ENCODE results near the gene UGT1A6.
A peak's percentile ranks its signal among the peaks of the same experiment; 100 is the strongest.

UGT1A6 gene

DNA sequence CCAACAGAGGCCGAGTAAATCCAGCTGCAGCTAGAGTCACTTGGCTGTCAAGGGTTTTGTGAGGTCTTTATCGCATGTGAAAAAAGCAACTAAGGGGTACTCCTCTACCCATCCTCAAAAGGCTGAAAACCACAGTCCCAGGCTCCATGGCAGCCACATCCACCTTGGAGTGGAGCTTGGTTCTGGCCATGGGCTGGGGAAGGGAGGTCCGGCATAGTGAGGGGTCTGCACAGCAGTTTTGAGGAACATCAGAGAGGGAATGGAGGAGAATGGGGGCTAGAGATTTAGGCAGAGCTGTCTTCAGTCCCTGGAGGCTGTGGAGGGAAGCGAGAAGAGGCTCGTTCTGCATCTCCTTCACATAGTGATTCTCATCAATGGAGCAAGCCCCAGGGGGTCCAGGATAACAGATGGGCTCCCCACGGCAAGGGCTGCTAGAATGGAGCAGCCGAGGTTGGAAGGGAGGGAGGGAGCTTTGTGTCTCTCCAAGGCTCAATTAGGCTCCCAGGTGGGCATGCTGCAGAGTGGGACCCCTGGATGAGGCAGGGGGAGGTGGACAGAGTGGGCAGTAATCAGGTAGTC lies 106.5 kb downstream of the UGT1A6 start:
- Histone ChIP-seq H3K27me3 (ENCODE audit: insufficient read depth, poor library complexity, severe bottlenecking) (no peaks in the 10 kb centered on the region), H3K27ac (replicated peaks) (no peak overlapping the region), H3K4me3 (replicated peaks; ENCODE audit: insufficient read depth, low read length) (no peak overlapping the region)
- TF ChIP-seq SPI1 (IDR thresholded peaks at IDR 0.05; ENCODE audit: borderline replicate concordance, low read depth) (no peak), GABPA (IDR thresholded peaks at IDR 0.05; ENCODE audit: low read depth) (no peak), POLR2AphosphoS5 (IDR thresholded peaks at IDR 0.05; ENCODE audit: low read depth) (no peak)
- TF ChIP-seq, protein P1, sequence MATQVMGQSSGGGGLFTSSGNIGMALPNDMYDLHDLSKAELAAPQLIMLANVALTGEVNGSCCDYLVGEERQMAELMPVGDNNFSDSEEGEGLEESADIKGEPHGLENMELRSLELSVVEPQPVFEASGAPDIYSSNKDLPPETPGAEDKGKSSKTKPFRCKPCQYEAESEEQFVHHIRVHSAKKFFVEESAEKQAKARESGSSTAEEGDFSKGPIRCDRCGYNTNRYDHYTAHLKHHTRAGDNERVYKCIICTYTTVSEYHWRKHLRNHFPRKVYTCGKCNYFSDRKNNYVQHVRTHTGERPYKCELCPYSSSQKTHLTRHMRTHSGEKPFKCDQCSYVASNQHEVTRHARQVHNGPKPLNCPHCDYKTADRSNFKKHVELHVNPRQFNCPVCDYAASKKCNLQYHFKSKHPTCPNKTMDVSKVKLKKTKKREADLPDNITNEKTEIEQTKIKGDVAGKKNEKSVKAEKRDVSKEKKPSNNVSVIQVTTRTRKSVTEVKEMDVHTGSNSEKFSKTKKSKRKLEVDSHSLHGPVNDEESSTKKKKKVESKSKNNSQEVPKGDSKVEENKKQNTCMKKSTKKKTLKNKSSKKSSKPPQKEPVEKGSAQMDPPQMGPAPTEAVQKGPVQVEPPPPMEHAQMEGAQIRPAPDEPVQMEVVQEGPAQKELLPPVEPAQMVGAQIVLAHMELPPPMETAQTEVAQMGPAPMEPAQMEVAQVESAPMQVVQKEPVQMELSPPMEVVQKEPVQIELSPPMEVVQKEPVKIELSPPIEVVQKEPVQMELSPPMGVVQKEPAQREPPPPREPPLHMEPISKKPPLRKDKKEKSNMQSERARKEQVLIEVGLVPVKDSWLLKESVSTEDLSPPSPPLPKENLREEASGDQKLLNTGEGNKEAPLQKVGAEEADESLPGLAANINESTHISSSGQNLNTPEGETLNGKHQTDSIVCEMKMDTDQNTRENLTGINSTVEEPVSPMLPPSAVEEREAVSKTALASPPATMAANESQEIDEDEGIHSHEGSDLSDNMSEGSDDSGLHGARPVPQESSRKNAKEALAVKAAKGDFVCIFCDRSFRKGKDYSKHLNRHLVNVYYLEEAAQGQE (IDR thresholded peaks at IDR 0.05; ENCODE audit: insufficient replicate concordance, low read depth), result no peak
- TF ChIP-seq, protein P2, sequence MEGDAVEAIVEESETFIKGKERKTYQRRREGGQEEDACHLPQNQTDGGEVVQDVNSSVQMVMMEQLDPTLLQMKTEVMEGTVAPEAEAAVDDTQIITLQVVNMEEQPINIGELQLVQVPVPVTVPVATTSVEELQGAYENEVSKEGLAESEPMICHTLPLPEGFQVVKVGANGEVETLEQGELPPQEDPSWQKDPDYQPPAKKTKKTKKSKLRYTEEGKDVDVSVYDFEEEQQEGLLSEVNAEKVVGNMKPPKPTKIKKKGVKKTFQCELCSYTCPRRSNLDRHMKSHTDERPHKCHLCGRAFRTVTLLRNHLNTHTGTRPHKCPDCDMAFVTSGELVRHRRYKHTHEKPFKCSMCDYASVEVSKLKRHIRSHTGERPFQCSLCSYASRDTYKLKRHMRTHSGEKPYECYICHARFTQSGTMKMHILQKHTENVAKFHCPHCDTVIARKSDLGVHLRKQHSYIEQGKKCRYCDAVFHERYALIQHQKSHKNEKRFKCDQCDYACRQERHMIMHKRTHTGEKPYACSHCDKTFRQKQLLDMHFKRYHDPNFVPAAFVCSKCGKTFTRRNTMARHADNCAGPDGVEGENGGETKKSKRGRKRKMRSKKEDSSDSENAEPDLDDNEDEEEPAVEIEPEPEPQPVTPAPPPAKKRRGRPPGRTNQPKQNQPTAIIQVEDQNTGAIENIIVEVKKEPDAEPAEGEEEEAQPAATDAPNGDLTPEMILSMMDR (IDR thresholded peaks at IDR 0.05; ENCODE audit: insufficient read depth, low read length), result no peak
- DNase-seq (ENCODE audit: low read depth in 1 of 2, low spot score in 1 of 2), result no peak

DNA sequence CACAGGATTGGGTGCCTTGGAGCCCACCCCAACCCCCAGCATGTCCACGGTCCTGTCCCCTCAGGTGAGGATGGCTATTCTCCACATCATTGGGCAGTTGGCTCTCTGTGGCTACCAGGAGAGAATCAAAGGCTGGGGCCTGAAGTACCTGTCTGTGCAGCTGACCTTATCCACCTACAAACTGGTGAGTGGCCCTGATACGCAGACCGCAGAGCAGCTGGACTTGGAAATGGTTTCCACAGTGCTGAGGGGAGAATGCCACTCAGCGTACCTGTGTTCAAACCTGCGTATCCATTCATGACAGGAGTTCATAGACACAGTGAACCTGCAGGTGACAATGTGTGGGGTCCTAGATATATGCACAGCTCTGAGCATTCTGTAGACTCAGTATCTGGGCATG lies 107.0 kb downstream of the UGT1A6 start:
- Histone ChIP-seq H3K27ac (replicated peaks) (no peak overlapping the region), H3K4me3 (replicated peaks; ENCODE audit: insufficient read depth, low read length) (no peak overlapping the region), H3K27me3 (ENCODE audit: insufficient read depth, poor library complexity, severe bottlenecking) (no peaks in the 10 kb centered on the region)
- DNase-seq (ENCODE audit: low read depth in 1 of 2, low spot score in 1 of 2), result no peak
- no peak for TF ChIP-seq SPI1 (IDR thresholded peaks at IDR 0.05; ENCODE audit: borderline replicate concordance, low read depth)
- no peak for TF ChIP-seq GABPA (IDR thresholded peaks at IDR 0.05; ENCODE audit: low read depth)
- TF ChIP-seq POLR2AphosphoS5 (IDR thresholded peaks at IDR 0.05; ENCODE audit: low read depth), result no peak
- TF ChIP-seq, protein P2 (IDR thresholded peaks at IDR 0.05; ENCODE audit: insufficient read depth, low read length), result no peak
- TF ChIP-seq, protein P1 (IDR thresholded peaks at IDR 0.05; ENCODE audit: insufficient replicate concordance, low read depth), result no peak

DNA sequence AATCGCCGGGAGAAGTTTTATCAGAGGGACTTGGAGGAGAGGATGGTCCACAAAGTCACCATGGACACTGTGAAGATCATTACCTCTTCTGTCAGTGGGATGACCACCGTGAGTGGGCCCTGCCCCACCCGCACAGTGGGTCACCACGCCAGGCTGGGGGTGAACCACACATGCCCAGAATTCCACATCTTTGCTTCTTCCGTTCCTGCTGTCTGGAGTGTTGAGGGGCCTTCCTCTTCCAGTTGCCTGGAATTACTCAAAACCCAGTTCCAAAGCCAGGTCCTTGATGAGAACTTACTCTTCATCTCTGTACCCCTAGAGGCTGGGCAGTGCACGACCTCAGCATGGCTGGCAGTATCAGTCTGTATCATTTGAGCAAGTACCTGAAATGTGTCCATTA lies 107.5 kb downstream of the UGT1A6 start:
- H3K27me3 ChIP-seq (ENCODE audit: insufficient read depth, poor library complexity, severe bottlenecking), result no peaks in the 10 kb centered on the region
- DNase-seq (ENCODE audit: low read depth in 1 of 2, low spot score in 1 of 2), result no peak
- TF ChIP-seq POLR2AphosphoS5 (IDR thresholded peaks at IDR 0.05; ENCODE audit: low read depth), result no peak
- H3K27ac ChIP-seq (replicated peaks), result no peak overlapping the region
- H3K4me3 ChIP-seq (replicated peaks; ENCODE audit: insufficient read depth, low read length), result no peak overlapping the region

DNA sequence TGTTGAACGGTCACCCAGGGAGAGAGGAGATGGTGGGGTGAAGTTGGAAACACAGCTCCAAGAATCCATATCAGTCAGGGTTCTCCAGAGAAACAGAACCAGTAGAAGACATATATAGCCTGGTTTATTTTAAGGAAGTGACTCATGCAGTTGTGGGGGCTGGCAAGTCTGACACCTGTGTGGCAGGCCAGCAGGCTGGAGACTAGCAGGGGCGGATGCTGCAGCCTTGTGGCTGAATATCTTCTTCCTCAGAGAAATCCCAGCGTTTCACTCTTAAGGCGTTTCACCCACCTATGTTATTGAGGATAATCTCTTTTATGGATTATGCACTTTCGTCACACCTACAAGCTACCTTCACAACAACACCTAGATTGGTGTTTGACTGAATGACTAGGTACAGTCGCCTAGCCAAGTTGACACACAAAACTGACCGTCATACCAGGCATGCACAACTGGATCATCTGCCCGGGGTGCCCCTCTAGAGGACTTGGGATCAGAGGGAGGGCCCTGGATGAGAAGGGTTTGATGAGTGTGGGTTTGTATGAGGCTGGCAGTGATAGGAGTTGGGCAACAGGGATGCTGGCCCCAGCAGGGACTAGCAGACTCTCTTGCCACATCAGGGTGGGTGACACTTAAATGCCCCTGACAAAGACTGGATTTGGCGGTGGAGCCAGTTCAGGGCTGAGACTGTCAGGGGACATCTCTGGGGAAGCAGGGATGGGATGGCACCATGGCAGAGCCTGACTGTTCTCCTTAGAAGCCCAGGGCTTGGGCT lies 108.9 kb downstream of the UGT1A6 start:
- Histone ChIP-seq H3K4me3 (replicated peaks; ENCODE audit: insufficient read depth, low read length) (no peak overlapping the region), H3K27ac (replicated peaks) (no peak overlapping the region), H3K27me3 (ENCODE audit: insufficient read depth, poor library complexity, severe bottlenecking) (no peaks in the 10 kb centered on the region)
- TF ChIP-seq POLR2AphosphoS5 (IDR thresholded peaks at IDR 0.05; ENCODE audit: low read depth) (no peak), SPI1 (IDR thresholded peaks at IDR 0.05; ENCODE audit: borderline replicate concordance, low read depth) (peak; percentile 25; the same call in 1 of the 2 replicates), GABPA (IDR thresholded peaks at IDR 0.05; ENCODE audit: low read depth) (no peak)
- TF ChIP-seq, protein P1 (IDR thresholded peaks at IDR 0.05; ENCODE audit: insufficient replicate concordance, low read depth), result no peak
- TF ChIP-seq, protein P2 (IDR thresholded peaks at IDR 0.05; ENCODE audit: insufficient read depth, low read length), result no peak
- DNase-seq (ENCODE audit: low read depth in 1 of 2, low spot score in 1 of 2), result no peak
